Embryonic facial prominence (tissue), 1 donor: Measurements from ENCODE around the gene DEK.
"Not testable (repeated sequence)": the region's sequence is repeated elsewhere in the genome, so short reads cannot be mapped to it uniquely, and the experiment has no call there.

ENCODE experiments used
- DNase-seq: peaks from one replicate; pipeline ENCODE4 v3.0.0-alpha.2; 2016; ENCODE audit errors: extremely low spot score

DEK gene

GRCh38 chr6:18204691-18205090 lies 59.6 kb downstream of the DEK start:
- DNase-seq: no peak

GRCh38 chr6:18203786-18204185 lies 60.5 kb downstream of the DEK start:
- no peak for DNase-seq

GRCh38 chr6:18192026-18192425 lies 72.3 kb downstream of the DEK start:
- DNase-seq: no peak

- DNase-seq: no peak
Observed at GRCh38 chr6:18189196-18189595, 75.1 kb downstream of the DEK start.

- no peak for DNase-seq
Observed at GRCh38 chr6:18187701-18188100, 76.6 kb downstream of the DEK start.

- DNase-seq: no peak
Observed at GRCh38 chr6:18186540-18187250, 77.6 kb downstream of the DEK start.

GRCh38 chr6:18186033-18186432 lies 78.3 kb downstream of the DEK start:
- no peak for DNase-seq

- DNase-seq: no peak
Observed at GRCh38 chr6:18185624-18186023, 78.7 kb downstream of the DEK start.

- no peak for DNase-seq
Observed at GRCh38 chr6:18183766-18184165, 80.6 kb downstream of the DEK start.

GRCh38 chr6:18182568-18182967 lies 81.8 kb downstream of the DEK start:
- DNase-seq: no peak

- DNase-seq: no peak
Observed at GRCh38 chr6:18179770-18180356, 84.5 kb downstream of the DEK start.

- no peak for DNase-seq
Observed at GRCh38 chr6:18178960-18179615, 85.2 kb downstream of the DEK start.

- no peak for DNase-seq
Observed at GRCh38 chr6:18177286-18177965, 86.9 kb downstream of the DEK start.

- DNase-seq: not testable (repeated sequence)
Observed at GRCh38 chr6:18176198-18176597, 88.1 kb downstream of the DEK start.
